Thoracic aorta (tissue), 2 donors: ENCODE results near the gene NHEJ1. TPM values are rescaled to one million over a fixed set of nuclear protein-coding genes. Genes with fewer than 3 reads are reported as not detected.

Experiments
- ATAC-seq: fragments of 150-250 bp; one replicate; pipeline ENCODE4 v1.8.0; 2017; ENCODE audit warnings: low read depth; ENCODE audit not compliant: insufficient number of reproducible peaks, low FRiP score
- DNase-seq: peaks from one replicate; pipeline ENCODE4 v3.0.0-alpha.2; 2020; ENCODE audit warnings: low spot score
- H3K27ac ChIP-seq, 2 donors: fragments of 200-600 bp; sonication (generic); 1 replicate in 1 of 2; 2 replicates in 1 of 2; pipeline ENCODE4 v1.5.1; 2016; ENCODE audit warnings: mild to moderate bottlenecking in 2 of 2, moderate library complexity in 2 of 2
- H3K27me3 ChIP-seq: fragments of 200-600 bp; sonication (generic); replicated peaks from 2 replicates; pipeline ENCODE4 v1.6.0; 2016; ENCODE audit warnings: mild to moderate bottlenecking; ENCODE audit not compliant: insufficient read depth
- H3K36me3 ChIP-seq: fragments of 200-600 bp; sonication (generic); one replicate; pipeline ENCODE4 v1.5.1; 2016
- H3K4me1 ChIP-seq, 2 donors: fragments of 200-600 bp; sonication (generic); 1 replicate in 1 of 2; 2 replicates in 1 of 2; pipeline versions ENCODE4 v1.5.1 to v1.6.0; 2016; ENCODE audit warnings: low read depth in 2 of 2, mild to moderate bottlenecking in 1 of 2; ENCODE audit not compliant: control insufficient read depth in 1 of 2
- H3K4me3 ChIP-seq: fragments of 200-600 bp; sonication (generic); 2 replicates; pipeline ENCODE4 v1.5.1; 2016; ENCODE audit warnings: mild to moderate bottlenecking
- H3K9me3 ChIP-seq: fragments of 200-600 bp; sonication (generic); 2 replicates; pipeline ENCODE4 v1.5.1; 2016
- total RNA-seq, 2 donors: library from RNA; depleted of rRNA; stranded (reverse); fragments of >200 nt; gene quantifications; one replicate each; pipeline versions ENCODE4 v1.1.0 to v1.2.3, GENCODE V29; 2016
- TF ChIP-seq, protein P1 (sequence below): fragments of 200-600 bp; sonication (generic); IDR thresholded peaks from one replicate; pipeline ENCODE4 v1.5.1; 2019; ENCODE audit warnings: antibody characterized with exemption

The NHEJ1 gene
- total RNA-seq, 2 donors from 2014 or later, result 10.3 to 14.5 TPM

DNA sequence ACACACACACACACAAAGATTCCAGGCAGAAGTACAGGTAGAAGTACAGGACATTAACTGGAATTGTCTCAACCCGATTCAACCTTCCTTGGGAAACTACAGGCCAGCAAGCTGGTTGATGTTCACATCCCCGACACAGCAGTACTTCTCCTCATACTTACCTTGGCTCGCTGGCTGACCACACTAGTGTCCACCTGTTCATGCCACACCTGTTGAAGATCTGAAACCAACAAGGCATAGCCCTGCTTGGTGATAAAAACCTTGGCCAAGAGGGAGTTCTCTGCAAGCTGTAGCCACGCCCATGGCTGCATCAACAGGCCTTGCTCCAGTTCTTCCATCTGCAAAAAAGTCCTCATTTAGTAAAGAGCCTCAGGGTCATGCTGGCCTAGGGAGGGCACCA, 2.6 kb downstream of the NHEJ1 start:
- peaks cover 4 to 5% of the 10 kb centered on the region in 2 donors for H3K4me1 ChIP-seq
- H3K36me3 ChIP-seq, result no peaks in the 10 kb centered on the region
- DNase-seq, result no peak
- TF ChIP-seq, protein P1, sequence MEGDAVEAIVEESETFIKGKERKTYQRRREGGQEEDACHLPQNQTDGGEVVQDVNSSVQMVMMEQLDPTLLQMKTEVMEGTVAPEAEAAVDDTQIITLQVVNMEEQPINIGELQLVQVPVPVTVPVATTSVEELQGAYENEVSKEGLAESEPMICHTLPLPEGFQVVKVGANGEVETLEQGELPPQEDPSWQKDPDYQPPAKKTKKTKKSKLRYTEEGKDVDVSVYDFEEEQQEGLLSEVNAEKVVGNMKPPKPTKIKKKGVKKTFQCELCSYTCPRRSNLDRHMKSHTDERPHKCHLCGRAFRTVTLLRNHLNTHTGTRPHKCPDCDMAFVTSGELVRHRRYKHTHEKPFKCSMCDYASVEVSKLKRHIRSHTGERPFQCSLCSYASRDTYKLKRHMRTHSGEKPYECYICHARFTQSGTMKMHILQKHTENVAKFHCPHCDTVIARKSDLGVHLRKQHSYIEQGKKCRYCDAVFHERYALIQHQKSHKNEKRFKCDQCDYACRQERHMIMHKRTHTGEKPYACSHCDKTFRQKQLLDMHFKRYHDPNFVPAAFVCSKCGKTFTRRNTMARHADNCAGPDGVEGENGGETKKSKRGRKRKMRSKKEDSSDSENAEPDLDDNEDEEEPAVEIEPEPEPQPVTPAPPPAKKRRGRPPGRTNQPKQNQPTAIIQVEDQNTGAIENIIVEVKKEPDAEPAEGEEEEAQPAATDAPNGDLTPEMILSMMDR, result no peak
- no peak overlapping the region for H3K4me3 ChIP-seq
- H3K27ac ChIP-seq, result no peak overlapping the region
- ATAC-seq, result no peak
- H3K27me3 ChIP-seq, result no peaks in the 10 kb centered on the region
- H3K9me3 ChIP-seq, result no peaks in the 10 kb centered on the region

DNA sequence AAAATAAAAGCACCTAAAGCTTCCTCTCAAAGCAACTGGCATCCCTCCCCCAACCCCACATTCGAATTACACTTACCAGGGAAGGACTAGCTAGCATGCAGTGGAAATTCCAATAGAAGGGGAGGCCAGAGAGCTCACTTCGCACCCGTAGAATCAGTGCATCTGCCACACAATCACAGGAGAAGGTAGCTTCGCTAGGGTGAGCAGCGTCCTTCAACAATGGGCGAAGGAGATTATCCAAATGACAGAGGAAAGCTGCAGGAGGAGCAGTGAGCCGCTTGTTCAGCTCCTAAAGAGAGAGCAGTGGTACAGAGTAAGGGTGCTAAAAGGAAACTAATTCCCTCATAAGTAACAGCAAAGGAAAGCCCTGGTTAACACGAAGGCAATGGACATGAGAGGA, 3.2 kb downstream of the NHEJ1 start:
- DNase-seq (no peak), ATAC-seq (no peak)
- no peaks in the 10 kb centered on the region for H3K27me3 ChIP-seq
- TF ChIP-seq, protein P1, result no peak
- H3K27ac ChIP-seq, result no peak overlapping the region
- no peaks in the 10 kb centered on the region for H3K36me3 ChIP-seq
- H3K9me3 ChIP-seq, result no peaks in the 10 kb centered on the region
- no peak overlapping the region for H3K4me3 ChIP-seq
- H3K4me1 ChIP-seq, result peaks cover 4 to 5% of the 10 kb centered on the region in 2 donors

DNA sequence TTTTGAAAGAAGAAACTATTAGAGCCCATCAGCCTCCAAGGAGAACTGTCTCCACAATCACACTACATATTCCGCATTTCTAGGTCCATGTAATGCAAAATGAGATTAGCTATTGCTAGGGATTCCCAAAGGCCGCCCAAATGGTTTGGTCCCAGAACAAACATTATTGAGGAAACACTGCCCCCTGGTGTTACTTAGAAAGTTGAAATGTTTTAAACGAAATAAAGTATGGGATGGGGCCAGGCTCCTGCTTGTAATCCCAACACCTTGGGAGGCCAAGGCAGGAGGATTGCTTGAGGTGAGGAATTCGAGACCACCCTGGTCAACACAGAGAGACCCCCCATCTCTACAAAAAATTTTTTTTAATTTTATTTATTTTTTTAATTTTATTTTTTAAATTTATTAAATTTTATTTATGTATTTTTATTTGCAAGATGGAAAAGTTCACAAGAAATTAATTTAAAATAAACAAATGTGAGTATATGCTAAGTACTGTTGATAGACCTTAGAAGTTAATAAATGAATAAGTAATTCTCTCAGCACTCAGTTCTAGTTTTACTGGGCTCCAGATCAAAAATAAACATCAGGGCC, 5.5 kb downstream of the NHEJ1 start:
- Histone ChIP-seq H3K27me3 (no peaks in the 10 kb centered on the region), H3K4me3 (no peak overlapping the region), H3K9me3 (no peaks in the 10 kb centered on the region), H3K27ac (no peak overlapping the region), H3K4me1 (peaks cover 4 to 5% of the 10 kb centered on the region in 2 donors), H3K36me3 (no peaks in the 10 kb centered on the region)
- ATAC-seq (no peak), DNase-seq (no peak)
- TF ChIP-seq, protein P1, result peak; percentile 51

DNA sequence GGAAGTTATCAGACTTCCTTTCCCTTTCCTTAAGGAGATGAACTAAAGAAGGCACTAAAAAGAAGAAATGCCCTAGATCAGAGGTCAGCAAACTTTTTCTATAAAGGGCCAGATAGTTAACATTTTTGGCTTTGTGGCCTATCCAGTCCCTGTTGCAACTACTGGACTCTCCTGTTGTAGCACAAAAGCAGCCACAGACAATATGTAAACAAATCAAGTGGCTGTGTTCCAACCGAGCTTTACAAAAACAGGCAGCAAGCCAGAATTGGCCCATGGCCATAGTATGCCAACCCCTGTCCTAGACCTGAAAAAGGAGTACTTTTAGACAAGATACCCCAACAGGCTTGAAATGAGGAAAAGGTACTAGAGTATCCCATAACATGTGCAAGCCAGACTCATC, 10.9 kb downstream of the NHEJ1 start:
- ATAC-seq (no peak), DNase-seq (no peak)
- no peaks in the 10 kb centered on the region for H3K4me1 ChIP-seq
- H3K27me3 ChIP-seq, result no peaks in the 10 kb centered on the region
- no peak overlapping the region for H3K27ac ChIP-seq
- H3K36me3 ChIP-seq, result peaks cover 12% of the 10 kb centered on the region
- no peak overlapping the region for H3K4me3 ChIP-seq
- TF ChIP-seq, protein P1, result no peak
- no peaks in the 10 kb centered on the region for H3K9me3 ChIP-seq

DNA sequence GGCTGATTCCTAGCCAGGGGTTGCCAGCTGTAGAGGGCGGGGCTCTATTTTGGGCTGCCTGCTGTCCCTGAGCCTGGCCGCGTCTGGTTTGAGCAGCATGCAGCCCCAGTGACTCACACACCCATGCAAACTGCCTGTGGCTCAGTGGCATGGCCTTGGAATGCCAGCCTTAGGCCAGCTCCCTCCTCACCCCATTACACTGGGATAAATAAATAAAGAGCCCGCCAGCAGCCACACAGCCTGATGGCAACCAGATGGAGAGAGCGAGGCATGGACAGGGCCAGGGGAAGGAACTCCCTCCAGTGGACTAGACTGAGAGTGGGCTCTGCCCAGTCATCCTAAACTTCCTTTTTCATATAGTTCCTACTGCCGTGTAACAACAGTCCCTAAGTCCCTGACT, 18.3 kb downstream of the NHEJ1 start:
- ATAC-seq (peak; percentile 60), DNase-seq (peak; percentile 22)
- H3K4me3 ChIP-seq, result no peak overlapping the region
- peaks cover 3% of the 10 kb centered on the region for H3K36me3 ChIP-seq
- TF ChIP-seq, protein P1, result no peak
- peaks cover 0 to 11% of the 10 kb centered on the region in 2 donors for H3K4me1 ChIP-seq
- peak overlapping the region in 1 of 2 donors; percentile 10 for H3K27ac ChIP-seq
- no peaks in the 10 kb centered on the region for H3K9me3 ChIP-seq
- no peaks in the 10 kb centered on the region for H3K27me3 ChIP-seq
